SH-SY5Y (cell line): ENCODE results near the gene SEL1L2.

Experiments used
- GATA2 ChIP-seq: IDR thresholded peaks from 2 replicates; pipeline ENCODE4 v1.6.1; 2011; ENCODE audit warnings: mild to moderate bottlenecking, low read depth, low read length
- GATA3 ChIP-seq: IDR thresholded peaks from 2 replicates; pipeline ENCODE4 v1.6.1; 2011; ENCODE audit warnings: low read depth, mild to moderate bottlenecking, low read length, moderate library complexity

DNA sequence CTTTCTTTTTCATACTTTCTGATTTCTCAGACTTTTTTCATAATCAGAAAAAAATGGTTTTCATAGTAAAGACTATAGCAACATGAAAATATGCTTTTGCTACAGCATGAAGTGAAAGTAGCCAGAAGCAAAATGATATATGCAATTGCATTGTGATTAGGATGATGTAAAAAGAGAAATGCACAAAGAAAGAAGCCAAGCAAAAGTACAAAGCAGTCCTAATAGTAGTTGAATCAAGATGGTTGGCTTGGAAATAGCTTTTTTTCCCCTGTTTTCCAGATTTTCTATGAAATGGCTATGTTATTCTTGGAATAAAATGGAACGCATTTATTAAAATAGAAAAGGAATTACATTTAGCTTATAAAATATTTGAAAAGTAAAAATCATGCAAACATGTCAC, 77.3 kb downstream of the SEL1L2 start:
- TF ChIP-seq GATA2 (no peak), GATA3 (no peak)
